ENCODE data around the gene LARP6. TPM values are rescaled to one million over a fixed set of nuclear protein-coding genes. Genes with fewer than 3 reads are reported as not detected.

LARP6 gene
- total and polyA plus RNA-seq, 4 donors = 4.2 to 8.7 (median 6.8) TPM

DNA sequence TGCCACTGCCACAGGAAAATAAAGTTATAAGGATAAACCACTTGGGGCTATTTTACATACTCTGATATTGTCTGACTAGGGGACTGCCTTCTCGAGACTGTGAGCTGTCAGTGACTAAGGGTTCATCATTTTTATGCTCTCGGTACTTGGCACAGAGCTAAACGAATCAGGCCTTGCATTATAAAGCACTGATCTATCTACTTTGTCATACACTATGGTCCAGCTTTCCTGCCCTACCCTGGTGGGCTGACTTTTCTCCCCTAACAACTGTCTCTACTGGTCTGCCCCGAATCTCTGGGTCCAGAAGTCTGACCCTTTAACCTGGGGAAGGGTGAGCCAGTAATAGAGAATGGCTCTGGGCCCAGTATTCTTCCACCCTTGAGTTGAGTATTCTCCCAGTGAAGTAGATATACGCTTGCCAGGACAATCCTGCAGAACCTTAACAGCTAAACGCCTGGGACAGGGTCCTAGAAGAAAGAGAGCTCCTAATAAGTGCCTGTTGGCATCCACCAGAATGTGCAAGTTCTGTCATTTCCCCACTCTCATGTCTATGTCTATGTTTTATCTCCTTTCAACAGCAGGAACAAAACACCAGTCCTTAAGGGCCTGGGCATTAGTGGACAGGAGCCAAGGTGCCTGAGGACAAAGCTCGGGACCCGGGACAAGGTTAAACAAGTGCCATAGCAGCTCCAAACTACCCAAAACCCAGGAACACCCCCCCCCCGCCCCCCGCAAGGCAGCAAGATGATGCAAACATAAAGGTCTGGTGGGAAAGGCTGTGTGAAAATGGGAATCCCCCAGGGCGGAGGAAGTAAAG, 1.2 kb downstream of the LARP6 start:
- Histone ChIP-seq H3K27ac (ENCODE audit: low read depth in 1 of 2, low read length in 1 of 2) (peak overlapping the region; percentile 23 to 92), H3K9ac (ENCODE audit: insufficient read depth in 1 of 2, low read length in 2 of 2) (peak overlapping the region; percentile 66 to 84), H3K4me3 (peak overlapping the region; percentile 77), H3K36me3 (ENCODE audit: control insufficient read depth in 4 of 4, insufficient read depth in 4 of 4, low read length in 4 of 4) (peaks cover 0 to 14% (median 7%) of the 10 kb centered on the region in 4 donors), H3K27me3 (ENCODE audit: control insufficient read depth in 3 of 3, insufficient read depth in 3 of 3, low read length in 2 of 3) (peaks cover 0 to 3% (median 2%) of the 10 kb centered on the region in 3 donors), H3K4me1 (ENCODE audit: control insufficient read depth in 5 of 5, insufficient read depth in 5 of 5, low read length in 5 of 5) (peaks cover 5 to 34% (median 12%) of the 10 kb centered on the region in 5 donors), H3K9me3 (ENCODE audit: control insufficient read depth in 4 of 4, insufficient read depth in 3 of 4, low read length in 3 of 4) (no peaks in the 10 kb centered on the region)
- ATAC-seq (ENCODE audit: insufficient read depth, low FRiP score) (no peak), DNase-seq (peak in 1 of 3 donors; percentile 32)
- WGBS, 2 donors = 53 to 70% methylated on average over 11 of the region's 11 CpGs
- TF ChIP-seq, protein P1, sequence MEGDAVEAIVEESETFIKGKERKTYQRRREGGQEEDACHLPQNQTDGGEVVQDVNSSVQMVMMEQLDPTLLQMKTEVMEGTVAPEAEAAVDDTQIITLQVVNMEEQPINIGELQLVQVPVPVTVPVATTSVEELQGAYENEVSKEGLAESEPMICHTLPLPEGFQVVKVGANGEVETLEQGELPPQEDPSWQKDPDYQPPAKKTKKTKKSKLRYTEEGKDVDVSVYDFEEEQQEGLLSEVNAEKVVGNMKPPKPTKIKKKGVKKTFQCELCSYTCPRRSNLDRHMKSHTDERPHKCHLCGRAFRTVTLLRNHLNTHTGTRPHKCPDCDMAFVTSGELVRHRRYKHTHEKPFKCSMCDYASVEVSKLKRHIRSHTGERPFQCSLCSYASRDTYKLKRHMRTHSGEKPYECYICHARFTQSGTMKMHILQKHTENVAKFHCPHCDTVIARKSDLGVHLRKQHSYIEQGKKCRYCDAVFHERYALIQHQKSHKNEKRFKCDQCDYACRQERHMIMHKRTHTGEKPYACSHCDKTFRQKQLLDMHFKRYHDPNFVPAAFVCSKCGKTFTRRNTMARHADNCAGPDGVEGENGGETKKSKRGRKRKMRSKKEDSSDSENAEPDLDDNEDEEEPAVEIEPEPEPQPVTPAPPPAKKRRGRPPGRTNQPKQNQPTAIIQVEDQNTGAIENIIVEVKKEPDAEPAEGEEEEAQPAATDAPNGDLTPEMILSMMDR (IDR thresholded peaks at IDR 0.05; ENCODE audit: control extremely low read depth, extremely low read depth) = no peak

DNA sequence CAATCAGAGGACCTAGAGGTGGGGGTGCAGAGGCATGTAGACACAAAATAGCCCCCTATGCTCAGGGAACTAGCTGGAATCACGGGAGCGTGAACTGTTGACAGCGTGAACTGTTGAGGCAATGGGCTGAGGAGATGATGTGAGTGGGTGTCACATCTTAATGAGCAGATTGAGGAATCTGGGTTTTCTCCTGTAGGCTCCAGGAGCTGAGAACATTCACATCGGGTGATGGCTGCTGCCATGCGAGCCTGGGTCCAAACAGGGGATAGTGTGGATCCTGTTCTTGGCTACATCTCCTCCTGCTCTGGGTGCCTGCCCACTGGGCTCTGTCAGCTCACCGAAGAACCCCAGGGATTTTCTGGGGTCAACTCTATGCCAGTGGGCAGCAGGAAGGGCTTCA, 2.1 kb downstream of the LARP6 start:
- H3K36me3 ChIP-seq (ENCODE audit: control insufficient read depth in 4 of 4, insufficient read depth in 4 of 4, low read length in 4 of 4) = peaks cover 0 to 14% (median 7%) of the 10 kb centered on the region in 4 donors
- DNase-seq (no peak), ATAC-seq (ENCODE audit: insufficient read depth, low FRiP score) (no peak)
- H3K9me3 ChIP-seq (ENCODE audit: control insufficient read depth in 4 of 4, insufficient read depth in 3 of 4, low read length in 3 of 4) = no peaks in the 10 kb centered on the region
- H3K27ac ChIP-seq (ENCODE audit: low read depth in 1 of 2, low read length in 1 of 2) = peak overlapping the region in 1 of 2 donors; percentile 50
- 96 to 97% methylated on average over 6 of the region's 6 CpGs for WGBS, 2 donors
- peaks cover 5 to 27% (median 10%) of the 10 kb centered on the region in 5 donors for H3K4me1 ChIP-seq (ENCODE audit: control insufficient read depth in 5 of 5, insufficient read depth in 5 of 5, low read length in 5 of 5)
- H3K4me3 ChIP-seq = no peak overlapping the region
- TF ChIP-seq, protein P1 (IDR thresholded peaks at IDR 0.05; ENCODE audit: control extremely low read depth, extremely low read depth) = no peak
- no peak overlapping the region for H3K9ac ChIP-seq (ENCODE audit: insufficient read depth in 1 of 2, low read length in 2 of 2)
- peaks cover 0 to 3% (median 2%) of the 10 kb centered on the region in 3 donors for H3K27me3 ChIP-seq (ENCODE audit: control insufficient read depth in 3 of 3, insufficient read depth in 3 of 3, low read length in 2 of 3)

DNA sequence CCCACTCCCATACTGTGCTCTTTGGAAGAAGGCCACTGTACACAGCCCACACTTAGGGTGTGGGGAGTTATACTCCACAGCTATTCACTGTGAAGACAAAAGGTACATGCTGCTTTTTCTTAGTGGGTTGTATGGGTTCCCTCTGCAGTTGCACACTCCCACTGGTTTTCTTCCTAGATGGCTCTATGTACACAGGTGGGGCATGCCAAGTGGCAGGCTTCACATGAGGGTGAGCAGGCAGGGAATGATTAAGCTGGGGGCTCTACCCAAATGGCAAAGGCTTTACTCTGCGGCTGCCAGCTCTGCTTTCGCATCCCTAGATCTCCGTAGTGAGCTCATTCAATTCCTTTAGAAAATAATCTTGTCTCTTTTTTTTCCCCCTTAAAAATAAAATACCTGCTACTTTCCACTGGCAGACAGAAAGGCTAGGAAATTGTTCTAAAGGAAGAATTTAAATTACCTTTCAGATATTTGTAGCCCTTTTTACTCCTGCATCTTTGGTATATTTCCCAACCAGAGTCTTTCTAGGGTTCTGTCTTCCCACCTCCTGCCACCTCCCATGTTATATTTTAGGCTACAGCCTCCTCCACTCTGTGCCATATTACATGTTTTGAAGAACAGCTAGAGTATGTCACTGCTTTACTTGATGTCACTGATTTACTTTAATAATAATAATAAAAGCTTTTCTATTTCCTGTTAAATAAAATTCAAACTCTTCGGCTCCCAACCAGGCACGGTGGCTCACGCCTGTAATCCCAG, 8.2 kb downstream of the LARP6 start:
- ATAC-seq (ENCODE audit: insufficient read depth, low FRiP score) (no peak), DNase-seq (no peak)
- no peak overlapping the region for H3K9ac ChIP-seq (ENCODE audit: insufficient read depth in 1 of 2, low read length in 2 of 2)
- H3K4me3 ChIP-seq = no peak overlapping the region
- H3K4me1 ChIP-seq (ENCODE audit: control insufficient read depth in 5 of 5, insufficient read depth in 5 of 5, low read length in 5 of 5) = peaks cover 0 to 2% (median 0%) of the 10 kb centered on the region in 5 donors
- no peak overlapping the region for H3K27ac ChIP-seq (ENCODE audit: low read depth in 1 of 2, low read length in 1 of 2)
- peaks cover 0 to 7% (median 5%) of the 10 kb centered on the region in 4 donors for H3K36me3 ChIP-seq (ENCODE audit: control insufficient read depth in 4 of 4, insufficient read depth in 4 of 4, low read length in 4 of 4)
- 95% methylated on average over 6 of the region's 6 CpGs for WGBS, 2 donors
- no peaks in the 10 kb centered on the region for H3K27me3 ChIP-seq (ENCODE audit: control insufficient read depth in 3 of 3, insufficient read depth in 3 of 3, low read length in 2 of 3)
- no peaks in the 10 kb centered on the region for H3K9me3 ChIP-seq (ENCODE audit: control insufficient read depth in 4 of 4, insufficient read depth in 3 of 4, low read length in 3 of 4)
- TF ChIP-seq, protein P1 (IDR thresholded peaks at IDR 0.05; ENCODE audit: control extremely low read depth, extremely low read depth) = no peak

All from lung (tissue), 12 donors.